Measurements from ENCODE around the gene PCMT1.

The PCMT1 gene

DNA sequence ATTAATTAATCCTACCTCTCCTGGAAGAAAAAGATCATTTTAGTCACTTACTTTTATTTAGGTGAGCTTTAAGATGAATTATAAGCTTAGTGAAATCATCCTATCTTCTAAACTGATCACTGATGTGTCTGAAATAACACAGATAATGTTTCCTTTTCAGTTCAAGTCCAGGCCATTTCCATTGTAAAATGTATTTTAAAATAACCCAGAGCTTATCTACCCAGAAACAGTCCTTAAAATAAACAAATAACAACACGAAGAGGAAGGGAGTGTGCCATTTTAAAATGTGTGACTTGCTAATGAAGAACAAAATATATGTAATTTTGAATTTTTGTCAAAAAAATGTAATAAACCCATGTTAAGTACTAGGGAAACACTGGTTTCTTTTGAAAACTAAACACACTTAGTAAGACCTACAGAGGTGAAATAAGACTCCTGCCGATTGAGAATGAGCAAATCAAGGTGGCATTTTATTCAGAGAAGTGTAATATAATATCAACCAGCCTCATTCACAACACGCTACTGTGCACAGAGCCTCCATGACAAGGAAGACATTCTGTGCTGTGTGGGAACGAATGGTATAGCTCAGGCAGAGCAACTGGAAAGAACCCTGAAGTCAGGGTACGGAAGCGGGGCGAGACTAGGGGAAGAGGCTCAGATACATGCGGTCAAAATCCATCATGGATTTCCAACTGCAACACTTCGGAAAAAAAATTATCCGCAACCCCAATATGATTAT lies 106.9 kb downstream of the PCMT1 start:
- no peak for DNase-seq

GRCh38 chr6:149857541-149857940 lies 108.0 kb downstream of the PCMT1 start:
- no peak for DNase-seq

- DNase-seq: no peak
These were observed 109.8 kb downstream of the PCMT1 start for GRCh38 chr6:149859368-149859767.

- DNase-seq: no peak
These were observed 110.4 kb downstream of the PCMT1 start for GRCh38 chr6:149859938-149860337.

GRCh38 chr6:149860513-149860833 lies 110.9 kb downstream of the PCMT1 start:
- no peak for DNase-seq
